HG02852 (cell line): ENCODE data around the gene ELL.

Experiments
- ATAC-seq: cut with Tn5 transposase; IDR thresholded peaks from one replicate; pipeline ENCODE4 v1.9.1; 2021; ENCODE audit warnings: mild to moderate bottlenecking, moderate library complexity; ENCODE audit not compliant: unreplicated experiment

The ELL gene

GRCh38 chr19:18424890-18425514 lies 96.9 kb downstream of the ELL start:
- no peak for ATAC-seq

DNA sequence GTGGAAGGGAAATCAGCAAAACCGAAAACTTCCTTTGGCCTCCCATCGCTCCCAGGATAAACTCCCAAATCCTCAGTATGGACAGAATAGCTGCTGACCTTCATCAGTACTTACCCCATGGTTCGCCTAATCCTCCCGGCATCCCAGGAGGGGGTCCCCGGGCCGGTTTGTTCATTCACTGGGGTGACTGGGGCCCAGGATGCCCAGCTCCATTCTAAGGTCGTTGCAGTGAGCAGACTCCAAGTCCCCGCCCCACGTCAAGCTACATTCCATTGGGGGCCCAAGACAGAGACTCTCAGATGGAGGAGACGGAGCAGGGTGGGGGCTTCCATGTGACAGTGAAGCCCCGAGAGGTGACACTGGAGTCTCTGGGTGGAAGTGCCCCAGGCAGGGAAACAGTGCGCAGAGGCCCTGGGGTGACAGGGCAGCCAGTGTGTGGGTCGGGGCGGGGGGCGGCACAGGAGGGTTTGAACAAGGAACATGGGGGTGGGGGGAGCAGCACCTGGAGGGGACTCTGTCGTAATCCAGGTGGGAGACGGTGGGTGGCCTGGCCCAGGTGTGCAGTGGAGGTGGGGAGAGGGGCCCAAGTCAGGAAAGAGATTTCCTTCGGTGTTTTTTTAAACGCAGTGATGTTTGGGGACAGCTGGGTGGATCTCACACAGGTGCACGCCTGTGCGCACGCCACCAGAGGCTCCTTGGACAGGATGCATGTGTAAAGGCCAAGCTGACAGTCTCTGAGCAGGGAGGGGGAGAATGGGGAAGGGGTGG lies 97.6 kb downstream of the ELL start:
- no peak for ATAC-seq

- ATAC-seq: no peak
Observed at GRCh38 chr19:18423258-18424020, 98.4 kb downstream of the ELL start.

DNA sequence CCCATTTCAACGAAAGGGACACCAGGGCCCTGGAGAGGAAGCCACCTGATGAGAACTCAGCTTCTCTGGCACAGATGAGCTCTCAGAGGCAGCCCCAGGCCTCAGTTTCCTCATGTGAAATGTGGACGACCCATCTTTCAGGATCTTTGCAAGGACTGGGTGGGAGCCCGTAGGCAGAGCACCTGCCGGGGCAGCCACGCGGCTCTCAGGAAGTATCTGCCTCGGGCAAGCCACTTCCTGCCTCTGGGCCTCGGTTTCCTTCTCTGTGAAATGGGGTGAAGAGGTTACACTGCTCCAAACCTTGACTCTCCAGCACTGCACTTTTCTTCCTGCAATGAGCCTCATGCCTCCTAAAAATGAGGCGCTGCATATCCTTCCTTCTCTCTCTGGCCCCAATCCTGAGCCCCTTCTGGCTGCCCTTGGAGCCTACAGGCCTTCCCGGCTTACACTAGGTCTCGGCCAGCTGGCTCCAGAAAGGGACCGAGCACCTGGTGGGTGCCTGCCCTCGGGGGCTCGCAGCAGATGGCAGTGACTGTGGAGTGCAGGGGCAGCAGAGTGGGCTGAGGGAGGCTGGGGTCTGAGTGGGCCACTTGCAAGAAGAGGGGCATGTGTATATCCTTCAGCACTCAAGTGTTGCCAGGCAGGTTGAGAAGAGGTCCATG lies 99.2 kb downstream of the ELL start:
- no peak for ATAC-seq

DNA sequence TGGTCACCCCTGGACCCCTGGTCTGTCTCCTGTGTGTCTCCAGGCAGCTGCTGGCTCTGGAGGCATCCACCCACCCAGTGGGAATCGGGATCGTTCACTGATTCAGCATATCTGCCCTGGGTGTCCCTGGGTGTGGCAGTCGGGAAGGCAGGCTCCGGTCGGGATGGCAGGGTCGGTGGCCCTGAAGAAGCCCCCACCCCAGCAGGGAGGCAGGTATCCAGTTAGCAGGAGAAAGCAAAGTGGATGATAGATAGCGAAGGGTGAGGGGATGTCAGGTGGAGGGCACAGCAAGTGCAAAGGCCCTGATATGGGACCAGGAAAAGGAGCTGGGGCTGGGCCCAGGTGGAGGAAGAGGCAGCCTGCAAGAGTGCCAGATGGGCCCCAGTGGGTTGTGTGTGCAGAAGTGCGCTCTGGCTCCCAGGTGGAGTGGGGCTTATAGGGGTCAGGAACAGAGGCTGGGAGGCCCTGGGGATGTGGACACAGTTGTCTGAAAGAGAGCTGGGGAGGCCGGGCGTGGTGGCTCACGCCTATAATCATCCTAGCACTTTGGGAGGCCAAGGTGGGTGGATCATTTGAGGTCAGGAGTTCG lies 100.4 kb downstream of the ELL start:
- ATAC-seq: no peak

DNA sequence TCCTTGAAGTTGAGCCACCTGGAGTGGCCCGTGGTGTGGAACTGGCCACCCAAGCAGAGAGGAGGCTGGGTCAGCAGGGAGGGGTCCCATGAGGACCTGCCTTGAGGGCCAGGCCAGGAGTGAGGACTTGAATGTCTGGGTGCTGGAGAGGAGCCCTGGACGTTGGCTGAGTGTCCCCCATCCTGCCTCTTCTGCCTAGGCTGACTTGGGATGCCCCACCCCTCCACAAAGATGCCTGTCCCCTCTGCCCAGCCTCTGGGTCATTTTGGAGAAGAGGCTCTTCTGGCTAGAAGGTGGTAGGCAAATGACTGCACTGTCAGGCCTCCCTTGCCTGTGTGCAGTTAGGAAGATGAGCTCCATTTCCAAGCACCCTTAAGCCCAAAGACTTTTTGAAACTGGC lies 100.9 kb downstream of the ELL start:
- ATAC-seq: no peak

GRCh38 chr19:18419699-18420460 lies 102.0 kb downstream of the ELL start:
- no peak for ATAC-seq

- peak; percentile 45 for ATAC-seq
Observed at GRCh38 chr19:18419195-18419698, 102.6 kb downstream of the ELL start, which contains the start of gene SSBP4. Gene SSBP4 (plus strand): TSS chr19:18419398. CDS start chr19:18419649, 251 bp downstream.

DNA sequence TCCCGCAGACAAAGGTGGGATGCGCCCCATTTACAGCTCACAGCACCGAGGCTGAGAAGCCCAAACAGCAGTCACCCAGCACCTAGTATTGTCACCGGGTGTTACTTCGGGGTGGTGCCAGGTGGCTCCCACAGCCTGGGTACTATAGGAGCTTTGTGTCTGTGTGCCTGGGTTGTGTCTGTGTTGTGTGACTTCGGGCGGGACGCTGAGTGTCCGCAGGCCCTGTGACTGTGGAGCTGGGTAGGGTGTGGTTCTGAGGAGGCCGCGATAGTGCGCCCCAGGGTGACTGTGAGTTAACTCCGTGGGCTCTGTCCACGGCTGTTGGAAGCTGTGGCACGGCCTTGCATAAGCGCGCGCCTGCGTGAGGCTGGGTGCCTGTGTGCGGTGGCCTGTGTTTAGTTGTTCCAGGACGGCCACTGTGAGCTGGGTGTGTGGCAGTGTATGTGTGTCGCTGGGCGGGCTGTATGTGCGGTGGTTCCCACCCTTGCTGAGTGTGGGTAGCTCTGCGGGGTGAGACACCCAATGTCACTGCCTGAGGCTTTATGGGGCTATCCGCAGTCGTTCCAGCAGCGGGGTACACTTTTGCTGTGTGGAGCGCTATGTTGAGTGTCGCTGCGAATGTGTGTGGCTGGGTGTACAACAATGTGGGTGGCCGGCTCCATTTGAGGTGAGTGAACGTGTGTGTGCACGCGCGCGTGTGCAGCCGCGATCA lies 103.2 kb downstream of the ELL start:
- ATAC-seq: no peak

GRCh38 chr19:18418029-18418482 lies 103.8 kb downstream of the ELL start:
- ATAC-seq: no peak

DNA sequence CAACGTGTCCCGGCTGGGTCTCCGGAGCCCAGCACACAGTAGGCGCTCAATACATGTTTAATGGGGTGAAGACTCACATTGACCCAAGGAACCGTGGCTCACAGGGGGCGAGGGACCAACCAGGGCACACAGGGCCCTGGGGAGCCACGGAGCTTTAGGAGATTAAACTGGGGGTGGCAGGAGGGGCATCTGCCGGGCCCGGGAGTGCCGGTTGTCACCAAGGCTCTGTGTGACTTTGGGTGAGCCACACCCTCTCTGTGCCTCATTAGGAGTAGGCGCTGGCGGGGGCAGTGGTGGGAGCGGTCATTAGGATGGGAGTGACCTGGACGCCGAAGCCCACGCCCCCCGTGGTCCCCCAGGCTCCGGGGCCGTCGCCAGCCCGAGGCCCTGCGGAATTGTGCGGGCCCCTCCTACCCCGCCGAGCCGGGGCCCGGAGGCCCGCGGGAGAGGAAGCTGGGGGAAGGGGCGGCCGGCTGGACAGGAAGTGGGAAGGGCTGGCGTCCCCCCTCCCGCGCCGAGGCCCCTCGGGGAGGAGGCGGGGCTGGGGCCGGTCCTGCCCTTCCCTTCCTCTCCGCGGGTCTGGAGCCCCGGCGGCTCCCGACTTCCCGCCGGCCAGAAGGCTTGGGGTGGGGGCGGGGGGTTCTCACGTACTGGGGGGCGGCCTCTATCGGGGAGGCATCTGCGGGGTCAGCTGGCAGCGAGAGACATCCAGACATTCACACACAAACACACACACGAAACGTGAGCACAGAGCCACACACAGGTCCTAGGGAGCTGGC lies 104.4 kb downstream of the ELL start:
- ATAC-seq: no peak

- ATAC-seq: no peak
Observed at GRCh38 chr19:18416778-18417249, 105.1 kb downstream of the ELL start.

GRCh38 chr19:18415178-18415867 lies 106.5 kb downstream of the ELL start:
- no peak for ATAC-seq

- ATAC-seq: no peak
Observed at GRCh38 chr19:18414504-18415177, 107.2 kb downstream of the ELL start.

DNA sequence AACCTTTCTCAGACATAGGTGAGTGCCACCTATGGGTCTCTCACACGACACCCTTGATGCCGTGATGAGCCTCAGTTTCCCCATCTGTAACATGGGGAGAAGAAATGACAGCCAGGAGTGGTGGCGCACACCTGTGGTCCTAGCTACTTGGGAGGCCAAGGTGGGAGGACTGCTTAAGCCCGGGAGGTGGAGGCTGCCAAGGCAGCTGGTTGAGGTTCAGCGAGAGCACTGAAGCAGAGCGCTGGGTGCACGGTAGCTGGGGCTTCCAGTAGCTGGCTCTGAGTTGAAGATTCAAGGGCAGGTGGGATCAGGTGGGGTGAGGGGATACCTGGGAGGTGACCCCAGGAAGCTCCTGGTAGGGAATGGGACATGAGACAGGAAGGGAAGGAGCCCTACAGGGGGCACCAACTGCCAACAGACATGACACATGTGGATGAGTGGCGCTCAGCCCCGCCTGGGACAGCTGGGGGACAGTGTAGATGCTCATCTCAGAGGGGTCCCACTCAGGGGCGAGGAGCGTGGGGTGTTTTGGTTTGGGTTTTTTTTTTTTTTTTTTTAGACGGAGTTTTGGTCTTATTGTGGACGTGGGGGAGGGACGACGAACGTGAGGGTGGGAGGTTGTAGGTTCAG lies 109.1 kb downstream of the ELL start:
- ATAC-seq: no peak

DNA sequence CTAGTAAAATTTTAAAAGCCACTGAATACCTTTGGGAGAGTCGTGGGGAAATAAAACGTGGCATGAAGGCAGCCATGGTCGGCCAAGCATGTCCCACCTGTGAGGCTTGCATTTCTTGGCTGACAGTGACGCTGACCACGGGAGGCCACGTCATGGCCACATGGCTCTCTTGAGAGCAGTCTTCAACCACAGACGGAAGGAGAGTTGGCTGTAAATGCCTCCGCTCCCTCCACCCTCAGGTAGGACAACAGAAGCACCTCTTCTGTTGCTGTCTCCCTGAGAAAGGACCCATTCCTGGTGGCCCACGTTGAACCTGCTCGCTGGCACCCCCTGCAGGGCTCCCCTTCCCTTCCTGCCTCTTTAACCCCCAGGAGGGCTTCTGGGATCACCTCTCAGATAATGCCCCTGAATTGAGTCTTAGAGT lies 113.8 kb downstream of the ELL start:
- ATAC-seq: no peak

DNA sequence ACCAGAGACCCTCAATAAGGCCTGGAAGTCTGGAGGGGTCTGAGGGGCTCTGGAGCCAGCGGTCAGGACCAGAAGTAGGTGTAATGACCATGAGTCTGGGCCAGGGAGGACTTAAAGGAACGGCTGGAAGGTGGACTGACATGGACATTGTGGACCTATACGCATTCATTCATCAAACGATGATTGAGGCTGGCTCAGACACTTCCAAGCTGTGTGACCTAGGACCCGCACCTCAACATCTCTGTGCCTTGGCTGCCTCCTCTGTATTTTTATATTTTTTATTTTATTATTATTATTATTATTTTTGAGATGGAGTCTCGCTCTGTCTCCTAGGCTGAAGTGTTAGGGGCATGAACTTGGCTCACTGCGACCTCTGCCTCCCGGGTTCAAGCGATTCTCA lies 115.1 kb downstream of the ELL start:
- ATAC-seq: no peak
